Suprapubic skin (tissue), 4 donors: ENCODE measurements around the gene EDAR.

Source experiments
- CTCF ChIP-seq, 2 donors: fragments of 200-600 bp in 1 of 2; fragments of 450-650 bp in 1 of 2; sonication (generic) in 1 of 2; IDR thresholded peaks; one replicate each; pipeline ENCODE4 v1.5.1; 2016 to 2019; ENCODE audit warnings: antibody characterized with exemption in 2 of 2, mild to moderate bottlenecking in 1 of 2, moderate library complexity in 1 of 2
- EP300 ChIP-seq: sonication (generic); formaldehyde crosslinking; IDR thresholded peaks from one replicate; pipeline ENCODE4 v1.6.1; 2017; ENCODE audit warnings: antibody characterized with exemption
- POLR2A ChIP-seq, 2 donors: fragments of 450-650 bp; IDR thresholded peaks; one replicate each; pipeline ENCODE4 v1.6.1; 2017; ENCODE audit warnings: antibody characterized with exemption in 2 of 2, mild to moderate bottlenecking in 2 of 2, moderate library complexity in 2 of 2
- POLR2AphosphoS5 ChIP-seq, 3 donors: sonication (generic); formaldehyde crosslinking; IDR thresholded peaks; one replicate each; pipeline ENCODE4 v1.6.1; 2017; ENCODE audit warnings: antibody characterized with exemption in 3 of 3

DNA sequence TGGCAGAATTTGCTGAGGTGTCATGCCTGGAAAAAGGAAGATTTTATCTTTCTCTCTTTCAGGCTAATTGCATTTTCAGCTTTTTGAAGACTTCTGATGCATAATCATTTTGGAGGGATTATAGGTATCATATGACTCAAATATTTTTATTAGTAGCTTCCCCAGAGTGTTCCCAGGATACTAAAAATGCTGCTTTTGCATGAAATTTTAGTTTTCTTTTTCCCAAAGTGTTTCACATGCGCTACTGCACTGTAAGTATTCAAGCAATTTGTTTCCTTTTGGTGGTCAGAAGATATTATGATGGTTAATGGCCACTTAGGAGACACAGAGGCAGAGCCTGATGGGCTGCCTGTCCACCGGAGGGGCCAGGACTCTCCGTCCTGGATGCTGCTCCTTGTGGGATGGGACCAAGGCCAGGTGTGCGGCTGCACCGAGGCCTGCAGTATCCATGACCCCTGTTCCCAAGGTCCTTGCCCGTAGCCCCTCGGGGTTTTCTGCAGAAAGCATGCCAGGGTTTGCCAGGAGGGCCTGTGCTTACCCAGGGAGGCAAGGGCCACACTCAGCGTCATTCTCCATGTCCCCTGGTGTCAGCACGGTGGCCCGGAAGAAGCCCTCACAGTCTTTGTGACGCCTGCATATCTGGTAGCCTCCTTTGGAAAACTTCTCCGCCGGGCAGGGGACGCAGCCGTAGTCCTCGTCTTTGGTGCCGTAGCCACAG is 60.2 kb downstream of the EDAR start:
- no peak for TF ChIP-seq POLR2A (IDR thresholded peaks at IDR 0.05)
- TF ChIP-seq CTCF (IDR thresholded peaks at IDR 0.05), result no peak
- TF ChIP-seq EP300, result no peak
- TF ChIP-seq POLR2AphosphoS5 (IDR thresholded peaks at IDR 0.05), result no peak
